Measurements from ENCODE around the gene TAF4B. TPM values are rescaled to one million over a fixed set of nuclear protein-coding genes. Genes with fewer than 3 reads are reported as not detected.
A peak's percentile ranks its signal among the peaks of the same experiment; 100 is the strongest.

The TAF4B gene
- total RNA-seq, 1 donor from 2014 or later, result 1.5 TPM

GRCh38 chr18:26208977-26209376 lies 17.3 kb upstream of the TAF4B start:
- Mint-ChIP-seq H3K4me1 (peaks cover 26% of the 10 kb centered on the region), H3K36me3 (ENCODE audit: low read depth) (no peaks in the 10 kb centered on the region), H3K27ac (ENCODE audit: unreplicated experiment) (no peak overlapping the region), H3K4me3 (no peak overlapping the region), H3K27me3 (ENCODE audit: low read depth) (no peaks in the 10 kb centered on the region), H3K9me3 (no peaks in the 10 kb centered on the region)
- DNase-seq (ENCODE audit: low read depth, low spot score), result no peak
- no peak for TF ChIP-seq CTCF (conservative IDR thresholded peaks at IDR 0.05)

- Mint-ChIP-seq H3K9me3 (no peaks in the 10 kb centered on the region), H3K4me3 (no peak overlapping the region), H3K27ac (ENCODE audit: unreplicated experiment) (no peak overlapping the region), H3K27me3 (ENCODE audit: low read depth) (no peaks in the 10 kb centered on the region), H3K4me1 (peaks cover 24% of the 10 kb centered on the region), H3K36me3 (ENCODE audit: low read depth) (no peaks in the 10 kb centered on the region)
- DNase-seq (ENCODE audit: low read depth, low spot score), result no peak
- no peak for TF ChIP-seq CTCF (conservative IDR thresholded peaks at IDR 0.05)
These were observed 16.1 kb upstream of the TAF4B start for GRCh38 chr18:26210147-26210546.

- Mint-ChIP-seq H3K4me3 (no peak overlapping the region), H3K9me3 (no peaks in the 10 kb centered on the region), H3K27ac (ENCODE audit: unreplicated experiment) (no peak overlapping the region)
These were observed 10.8 kb upstream of the TAF4B start for GRCh38 chr18:26215247-26215970.

DNA sequence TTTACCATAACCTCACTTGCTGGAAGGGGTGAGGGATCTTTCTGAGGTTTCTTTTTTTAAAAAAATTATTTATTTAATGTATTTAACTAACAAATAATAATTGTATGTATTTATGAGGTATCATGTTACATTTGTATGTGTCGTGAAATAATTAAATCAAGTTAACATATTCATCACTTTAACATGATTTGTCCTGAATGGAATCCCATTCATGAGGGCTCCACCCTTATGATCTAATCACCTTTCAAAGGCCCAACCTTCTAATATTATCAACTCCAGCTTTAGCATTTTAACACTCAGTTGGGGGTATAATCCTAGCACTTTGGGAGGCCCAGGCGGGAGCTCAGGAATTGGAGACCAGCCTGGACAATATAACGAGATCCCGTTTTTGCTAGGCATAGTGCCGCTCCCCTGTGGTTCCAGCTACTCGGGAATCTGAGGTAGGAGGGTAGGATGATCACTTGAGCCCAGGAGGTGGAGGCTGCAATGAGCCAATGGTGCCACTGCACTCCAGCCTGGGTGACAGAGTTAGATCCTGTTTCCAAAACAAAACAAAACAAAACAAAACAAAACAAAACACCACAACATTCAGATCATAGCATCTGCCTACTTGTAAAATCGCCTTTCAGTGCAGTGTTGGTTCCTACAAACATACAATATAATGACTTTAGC lies 1.1 kb upstream of the TAF4B start:
- no peaks in the 10 kb centered on the region for H3K36me3 Mint-ChIP-seq (ENCODE audit: low read depth)
- no peak overlapping the region for H3K27ac Mint-ChIP-seq (ENCODE audit: unreplicated experiment)
- peaks cover 23% of the 10 kb centered on the region for H3K4me1 Mint-ChIP-seq
- H3K4me3 Mint-ChIP-seq, result peak overlapping the region; percentile 94
- no peak for TF ChIP-seq CTCF (conservative IDR thresholded peaks at IDR 0.05)
- no peak for DNase-seq (ENCODE audit: low read depth, low spot score)
- H3K9me3 Mint-ChIP-seq, result no peaks in the 10 kb centered on the region
- H3K27me3 Mint-ChIP-seq (ENCODE audit: low read depth), result peaks cover 60% of the 10 kb centered on the region

More at GRCh38 chr18:26215247-26215970, 10.8 kb upstream of the TAF4B start:
- H3K27me3 Mint-ChIP-seq (ENCODE audit: low read depth), result no peaks in the 10 kb centered on the region
- TF ChIP-seq CTCF (conservative IDR thresholded peaks at IDR 0.05), result no peak
- no peak for DNase-seq (ENCODE audit: low read depth, low spot score)
- no peaks in the 10 kb centered on the region for H3K4me1 Mint-ChIP-seq
- H3K36me3 Mint-ChIP-seq (ENCODE audit: low read depth), result no peaks in the 10 kb centered on the region

DNA sequence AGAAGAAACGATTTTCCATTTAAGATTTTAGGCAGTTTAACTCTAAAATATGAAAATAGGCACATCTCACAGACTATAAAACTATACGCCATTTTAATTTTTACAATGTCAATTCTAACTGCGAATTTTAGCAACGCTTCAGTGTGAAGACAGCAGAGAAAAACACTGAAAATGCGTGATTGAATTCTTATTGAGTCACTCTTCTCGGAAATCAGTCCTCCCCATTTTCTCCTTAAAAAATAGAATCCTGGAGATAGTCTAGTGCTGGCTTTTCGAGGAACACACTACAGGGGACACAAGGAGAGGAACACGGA lies 373 bp upstream of the TAF4B start:
- DNase-seq (ENCODE audit: low read depth, low spot score), result no peak
- H3K27me3 Mint-ChIP-seq (ENCODE audit: low read depth), result peaks cover 61% of the 10 kb centered on the region
- peaks cover 23% of the 10 kb centered on the region for H3K4me1 Mint-ChIP-seq
- H3K27ac Mint-ChIP-seq (ENCODE audit: unreplicated experiment), result peak overlapping the region; percentile 6
- H3K36me3 Mint-ChIP-seq (ENCODE audit: low read depth), result no peaks in the 10 kb centered on the region
- no peaks in the 10 kb centered on the region for H3K9me3 Mint-ChIP-seq
- peak overlapping the region; percentile 94 for H3K4me3 Mint-ChIP-seq
- TF ChIP-seq CTCF (conservative IDR thresholded peaks at IDR 0.05), result no peak

Measured in neural crest cell (in vitro differentiated cells).